CMK (cell line): ENCODE data around the gene AGBL5.

Source experiments
- DNase-seq: peaks from one replicate; pipeline ENCODE4 v3.0.0-alpha.2; 2010; ENCODE audit warnings: low read depth

AGBL5 gene

DNA sequence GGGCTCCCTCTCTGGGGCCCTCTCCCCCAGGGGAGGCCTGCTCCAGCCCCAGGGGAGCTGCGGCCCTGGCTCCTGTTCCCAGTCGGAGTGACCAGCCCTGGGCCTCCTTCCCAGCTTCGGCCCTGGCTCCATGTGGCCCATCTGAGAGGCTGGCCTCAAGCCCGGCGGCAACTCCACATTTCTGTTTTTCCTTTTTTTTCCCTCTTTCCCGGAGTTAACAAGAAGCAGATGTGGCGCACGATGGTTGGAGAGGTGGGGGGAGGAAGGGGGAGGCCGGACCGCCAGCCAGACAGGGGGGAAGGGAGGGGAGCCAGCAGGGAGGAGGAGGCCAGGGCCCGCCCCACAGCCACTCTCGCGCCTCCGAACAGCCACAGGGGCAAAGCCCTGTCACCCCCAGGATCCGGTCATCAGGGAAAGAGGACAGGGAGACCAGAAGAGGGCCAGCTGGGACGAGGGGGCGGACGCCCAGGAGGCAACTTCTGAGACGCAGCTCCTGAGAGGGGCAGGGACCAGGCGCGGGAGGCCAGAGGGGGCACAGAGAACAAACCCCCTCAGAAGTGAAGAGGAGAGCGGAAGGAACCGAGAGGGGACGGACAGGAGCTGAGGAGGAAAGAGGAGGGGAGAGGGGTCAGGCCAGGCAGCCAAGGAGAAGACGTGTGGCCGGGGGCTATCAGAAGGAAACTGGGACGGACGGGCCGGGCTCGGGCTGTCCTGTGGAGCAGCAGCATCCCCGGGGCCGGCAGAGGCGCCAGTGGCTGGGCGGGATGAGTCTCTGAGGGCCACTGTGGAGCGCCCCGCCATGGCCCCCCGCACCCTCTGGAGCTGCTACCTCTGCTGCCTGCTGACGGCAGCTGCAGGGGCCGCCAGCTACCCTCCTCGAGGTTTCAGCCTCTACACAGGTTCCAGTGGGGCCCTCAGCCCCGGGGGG, 27.1 kb downstream of the AGBL5 start, which contains the start of gene EMILIN1:
Gene EMILIN1, plus strand, starts transcription at position 349 of the 928 bp plus-strand sequence. Its CDS starts 451 bp downstream, at position 800.
- DNase-seq = no peak

GRCh38 chr2:27079233-27080139, 28.0 kb downstream of the AGBL5 start:
- no peak for DNase-seq

DNA sequence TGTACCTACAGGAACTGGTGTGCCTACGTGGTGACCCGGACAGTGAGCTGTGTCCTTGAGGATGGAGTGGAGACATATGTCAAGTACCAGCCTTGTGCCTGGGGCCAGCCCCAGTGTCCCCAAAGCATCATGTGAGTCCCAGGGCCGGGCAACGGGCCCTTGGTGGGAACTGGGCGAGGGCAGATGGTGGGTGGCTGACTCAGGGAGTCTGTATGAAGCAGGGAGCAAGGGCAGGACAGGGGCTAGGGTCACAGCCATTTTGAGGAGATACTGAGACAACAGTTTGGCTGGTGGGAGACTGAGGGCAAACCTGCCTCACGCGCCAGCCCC, 28.6 kb downstream of the AGBL5 start:
- no peak for DNase-seq

DNA sequence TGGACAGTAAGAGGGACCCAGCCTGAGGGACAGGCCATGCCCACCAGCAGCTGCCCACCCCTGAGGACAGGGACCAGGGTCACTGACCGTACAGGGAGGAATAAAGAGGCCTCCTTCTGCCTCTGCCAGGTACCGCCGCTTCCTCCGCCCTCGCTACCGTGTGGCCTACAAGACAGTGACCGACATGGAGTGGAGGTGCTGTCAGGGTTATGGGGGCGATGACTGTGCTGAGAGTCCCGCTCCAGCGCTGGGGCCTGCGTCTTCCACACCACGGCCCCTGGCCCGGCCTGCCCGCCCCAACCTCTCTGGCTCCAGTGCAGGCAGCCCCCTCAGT, 29.1 kb downstream of the AGBL5 start:
- no peak for DNase-seq

GRCh38 chr2:27081984-27082772, 30.7 kb downstream of the AGBL5 start:
- no peak for DNase-seq

GRCh38 chr2:27082773-27083409, 31.4 kb downstream of the AGBL5 start:
- DNase-seq = no peak

- no peak for DNase-seq
These were observed 32.2 kb downstream of the AGBL5 start for GRCh38 chr2:27083410-27084296.

DNA sequence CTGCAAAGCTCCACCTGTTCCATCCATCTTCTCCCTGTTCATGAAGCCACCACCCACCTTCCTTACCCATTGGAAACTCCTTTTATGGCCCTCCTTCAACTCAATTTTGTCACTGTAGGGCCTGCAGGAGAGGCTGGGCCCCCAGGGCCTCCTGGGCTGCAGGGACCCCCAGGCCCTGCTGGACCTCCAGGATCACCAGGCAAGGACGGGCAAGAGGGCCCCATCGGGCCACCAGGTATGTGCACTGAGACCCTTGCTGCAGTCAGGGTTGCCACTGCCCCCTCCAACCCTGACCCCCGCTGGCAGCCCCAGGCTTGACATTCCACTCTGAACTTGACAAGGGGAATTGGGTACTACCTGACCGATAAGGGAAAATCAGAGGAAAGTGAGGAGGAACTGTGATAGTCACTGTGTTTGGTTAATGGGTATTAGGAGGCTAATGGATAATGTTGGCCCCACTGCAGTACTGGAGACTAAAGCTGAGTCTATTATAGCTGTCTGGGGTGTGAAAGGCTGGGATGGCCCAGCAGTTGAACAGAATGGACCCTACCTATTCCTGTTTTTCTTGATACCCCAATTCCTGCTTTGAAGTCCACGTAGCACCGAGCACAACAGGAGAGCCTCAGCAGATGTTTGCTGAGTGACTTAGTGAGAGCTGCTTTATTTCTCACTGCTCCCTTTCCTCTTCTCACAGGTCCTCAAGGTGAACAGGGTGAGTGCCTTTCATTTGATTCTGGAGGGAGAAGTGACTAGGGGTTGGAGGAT, 33.0 kb downstream of the AGBL5 start:
- DNase-seq = no peak

- DNase-seq = no peak
These were observed 33.7 kb downstream of the AGBL5 start for GRCh38 chr2:27085062-27085672.

GRCh38 chr2:27085673-27086089, 34.2 kb downstream of the AGBL5 start:
- peak; percentile 56 for DNase-seq

DNA sequence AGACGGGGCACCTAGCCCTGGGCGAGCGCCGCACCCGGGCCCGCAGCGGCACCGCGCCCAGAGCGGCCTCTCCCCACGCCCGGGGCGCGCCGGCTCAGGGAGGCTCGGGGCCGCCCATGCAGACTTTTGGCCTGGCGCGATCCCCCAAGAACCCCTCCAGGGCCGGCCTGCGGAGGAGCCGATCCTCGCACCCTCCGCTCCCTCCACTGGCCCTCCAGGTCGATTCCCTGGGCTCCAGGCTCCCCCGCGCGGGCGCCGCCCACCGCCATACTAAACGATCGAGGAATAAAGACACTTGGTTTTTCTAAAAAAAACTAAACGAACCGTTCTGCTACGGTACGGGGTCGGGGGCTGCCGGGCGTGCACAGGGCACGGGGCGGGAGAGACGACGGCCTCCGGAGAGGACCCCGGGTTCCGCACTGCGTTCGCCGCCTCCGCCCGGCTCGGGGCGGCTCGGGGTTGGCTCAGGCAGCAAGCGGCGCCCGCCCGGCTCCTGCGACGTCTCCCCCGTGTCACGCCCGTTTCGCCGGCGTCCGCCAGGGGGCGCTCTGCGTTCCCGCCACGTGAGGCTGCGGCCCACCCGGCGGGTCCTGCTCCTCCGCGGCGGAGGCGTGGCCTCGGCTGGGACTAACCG, 34.7 kb downstream of the AGBL5 start:
- DNase-seq = peak; percentile 89

DNA sequence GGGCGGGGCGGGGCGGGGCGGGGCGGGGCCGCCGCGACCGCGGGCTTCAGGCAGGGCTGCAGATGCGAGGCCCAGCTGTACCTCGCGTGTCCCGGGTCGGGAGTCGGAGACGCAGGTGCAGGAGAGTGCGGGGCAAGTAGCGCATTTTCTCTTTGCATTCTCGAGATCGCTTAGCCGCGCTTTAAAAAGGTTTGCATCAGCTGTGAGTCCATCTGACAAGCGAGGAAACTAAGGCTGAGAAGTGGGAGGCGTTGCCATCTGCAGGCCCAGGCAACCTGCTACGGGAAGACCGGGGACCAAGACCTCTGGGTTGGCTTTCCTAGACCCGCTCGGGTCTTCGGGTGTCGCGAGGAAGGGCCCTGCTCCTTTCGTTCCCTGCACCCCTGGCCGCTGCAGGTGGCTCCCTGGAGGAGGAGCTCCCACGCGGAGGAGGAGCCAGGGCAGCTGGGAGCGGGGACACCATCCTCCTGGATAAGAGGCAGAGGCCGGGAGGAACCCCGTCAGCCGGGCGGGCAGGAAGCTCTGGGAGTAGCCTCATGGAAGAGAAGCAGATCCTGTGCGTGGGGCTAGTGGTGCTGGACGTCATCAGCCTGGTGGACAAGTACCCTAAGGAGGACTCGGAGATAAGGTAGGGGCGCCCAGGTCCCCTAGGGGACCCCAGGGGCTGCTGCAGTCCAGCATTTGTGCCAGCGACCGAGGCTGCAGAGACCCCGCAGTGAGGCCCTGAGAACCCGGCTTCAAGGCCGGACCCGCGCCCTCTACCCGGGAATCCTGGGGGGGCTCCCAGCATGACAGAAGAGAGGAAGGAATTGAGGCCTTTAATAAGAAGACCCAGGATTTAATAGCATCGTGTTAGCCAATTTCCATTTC, 35.5 kb downstream of the AGBL5 start, which contains the start of gene KHK:
Gene KHK, plus strand, starts transcription at position 49 of the 870 bp plus-strand sequence. Its CDS starts 488 bp downstream, at position 537.
- no peak for DNase-seq

- DNase-seq = no peak
These were observed 36.4 kb downstream of the AGBL5 start for GRCh38 chr2:27087823-27088410.

DNA sequence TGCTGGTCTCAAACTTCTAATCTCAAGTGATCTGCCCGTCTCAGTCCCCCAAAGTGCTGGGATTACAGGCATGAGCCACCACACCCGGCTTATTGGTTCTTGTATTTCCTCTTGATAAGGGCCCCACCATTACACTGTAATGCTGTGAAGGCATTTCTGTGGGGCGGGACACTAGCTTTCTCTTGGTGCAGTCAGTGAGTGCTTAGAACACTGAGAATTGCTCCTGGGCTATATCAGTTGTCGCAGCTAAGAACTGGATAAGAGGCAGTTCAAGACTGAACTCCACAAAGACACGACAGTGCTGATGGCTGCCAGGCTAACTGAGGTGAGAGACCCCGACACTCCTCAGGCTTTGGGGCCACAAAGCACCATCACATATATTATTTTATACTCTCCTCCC, 37.2 kb downstream of the AGBL5 start:
- DNase-seq = no peak

- no peak for DNase-seq
These were observed 37.9 kb downstream of the AGBL5 start for GRCh38 chr2:27089111-27089954.
